Epithelial cell of proximal tubule (primary cell): Measurements from ENCODE around the gene ITPK1. TPM values are rescaled to one million over a fixed set of nuclear protein-coding genes. Genes with fewer than 3 reads are reported as not detected.

Source experiments
- DNase-seq: peaks from one replicate; pipeline ENCODE4 v3.0.0-alpha.2; 2011; ENCODE audit warnings: low read depth
- H3K4me3 ChIP-seq: 2 replicates; pipeline ENCODE4 v1.5.1; 2011; ENCODE audit warnings: low read depth, mild to moderate bottlenecking, low read length
- CTCF ChIP-seq: conservative IDR thresholded peaks from 2 replicates; pipeline ENCODE4 v1.5.1; 2012; ENCODE audit warnings: low read depth, mild to moderate bottlenecking, low read length
- total RNA-seq: library from RNA; depleted of rRNA; stranded (reverse); fragments of >200 nt; gene quantifications from 2 replicates; pipeline ENCODE4 v1.2.3, GENCODE V29; 2015

Gene ITPK1
- total RNA-seq, 1 donor from 2014 or later: 22.7 TPM

DNA sequence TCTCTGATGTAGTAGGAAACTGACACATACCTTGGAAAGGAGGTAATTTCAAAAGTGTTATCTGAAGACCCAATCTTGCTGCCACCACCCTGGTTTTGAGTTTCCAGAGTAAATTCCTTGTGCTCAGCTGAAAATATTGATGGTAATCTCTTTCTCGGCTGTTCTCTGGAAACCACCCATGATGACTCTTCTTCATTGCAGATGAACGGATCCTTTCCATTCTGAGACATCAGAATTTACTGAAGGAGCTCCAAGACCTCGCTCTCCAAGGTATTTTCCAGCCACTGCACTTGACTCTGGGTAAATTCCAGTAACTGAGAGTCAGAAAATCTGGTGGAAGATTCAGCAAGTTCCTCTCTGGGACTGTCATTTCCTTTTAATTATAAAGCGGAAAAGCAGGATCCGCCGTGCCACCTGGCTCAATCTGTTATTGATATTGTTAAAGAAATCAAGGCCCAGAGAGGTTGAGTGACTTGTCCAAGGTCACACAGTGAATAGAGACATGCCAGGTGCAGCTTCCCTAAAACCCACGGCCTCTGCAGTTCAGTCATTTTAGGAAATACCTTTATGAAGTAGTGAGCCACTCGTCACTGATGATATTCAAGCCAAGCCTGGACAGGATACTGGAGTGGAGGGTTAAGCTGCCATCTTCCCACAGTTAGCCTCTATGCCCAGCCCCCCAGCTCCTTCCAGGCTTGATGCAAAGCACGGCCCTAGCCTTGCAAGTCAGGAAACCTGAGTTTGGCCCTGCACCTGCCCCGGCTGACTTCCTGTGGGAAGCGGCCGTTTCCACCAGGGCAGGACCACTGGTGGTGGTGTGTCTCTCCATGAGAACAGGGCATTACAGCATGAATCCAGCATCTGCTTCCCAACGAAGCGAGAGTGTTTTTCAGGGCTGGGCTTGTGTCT, 188.1 kb downstream of the ITPK1 start:
- H3K4me3 ChIP-seq: no peak overlapping the region
- no peak for TF ChIP-seq CTCF
- DNase-seq: no peak

GRCh38 chr14:92926931-92927330, 188.8 kb downstream of the ITPK1 start:
- no peak overlapping the region for H3K4me3 ChIP-seq
- TF ChIP-seq CTCF: no peak
- DNase-seq: no peak

DNA sequence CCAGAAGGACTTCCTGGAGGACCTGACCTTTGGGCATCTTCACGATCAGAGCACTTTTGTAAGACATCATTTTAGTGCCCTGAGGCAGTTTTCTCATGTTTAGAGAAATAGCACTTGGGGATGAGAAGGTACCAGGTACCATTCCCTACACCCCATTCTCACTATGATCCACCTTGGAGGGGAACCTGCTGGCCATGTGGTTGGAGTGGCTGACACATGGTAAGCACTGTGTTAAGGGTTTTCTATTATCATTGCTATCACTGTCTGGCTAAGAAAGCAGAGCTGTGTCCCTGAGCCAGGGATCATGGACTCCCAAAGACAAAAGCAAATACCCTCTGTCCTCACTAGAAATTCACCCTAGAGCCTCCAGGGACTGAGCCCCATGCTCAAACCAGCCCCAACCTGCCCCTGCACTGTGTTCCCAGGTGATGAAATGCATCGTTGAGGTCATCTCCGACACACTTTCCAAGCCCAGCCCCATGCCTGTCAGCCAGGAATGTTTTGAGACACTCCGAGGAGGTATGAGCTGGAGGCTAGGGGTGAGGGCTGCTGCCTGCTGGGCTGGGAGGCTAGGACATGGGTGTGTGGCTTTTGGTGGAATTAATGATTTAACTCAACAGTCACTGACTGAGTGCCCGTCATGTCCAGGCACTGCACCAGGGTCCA, 189.4 kb downstream of the ITPK1 start:
- no peak overlapping the region for H3K4me3 ChIP-seq
- TF ChIP-seq CTCF: no peak
- DNase-seq: no peak

DNA sequence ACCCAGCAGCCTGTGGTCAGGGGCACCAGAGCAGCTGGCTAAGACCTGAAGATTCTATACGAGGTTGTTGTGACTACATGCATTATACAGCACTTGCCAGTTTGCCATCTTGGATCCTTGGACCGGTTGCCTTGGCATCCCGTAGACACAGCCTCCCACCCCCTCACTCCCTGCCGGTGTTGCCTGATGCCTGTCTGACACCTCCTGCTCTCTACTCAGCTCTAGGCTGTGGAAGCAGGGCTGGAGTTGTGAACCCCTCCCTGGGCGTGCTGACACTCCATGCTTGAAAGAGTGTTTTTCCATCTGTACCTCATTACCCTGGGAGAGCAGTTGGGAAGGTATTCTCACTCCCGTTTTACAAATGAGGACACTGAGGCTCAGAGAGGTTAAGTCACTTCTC, 190.3 kb downstream of the ITPK1 start:
- no peak for DNase-seq
- H3K4me3 ChIP-seq: no peak overlapping the region
- no peak for TF ChIP-seq CTCF

- DNase-seq: no peak
- no peak overlapping the region for H3K4me3 ChIP-seq
- TF ChIP-seq CTCF: no peak
These were observed 191.5 kb downstream of the ITPK1 start for GRCh38 chr14:92924247-92924646.

DNA sequence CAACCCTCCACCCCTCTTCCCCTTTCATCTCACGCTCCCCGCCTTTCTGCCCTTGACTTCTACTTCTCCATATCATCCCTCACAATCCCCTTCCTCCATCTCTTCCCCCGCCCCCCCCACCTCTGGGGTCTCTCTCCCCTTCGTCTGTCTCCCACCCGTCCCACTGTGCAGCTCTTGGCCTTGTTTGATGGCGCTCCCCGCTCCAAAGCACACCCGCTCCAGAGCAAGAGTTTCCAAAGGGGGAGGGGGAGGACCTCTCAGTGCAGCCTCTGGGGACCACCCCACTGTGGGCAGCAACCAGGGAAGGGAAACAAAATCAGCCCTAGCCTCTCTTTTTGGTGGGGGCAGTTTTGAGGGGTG, 192.0 kb downstream of the ITPK1 start:
- no peak for DNase-seq
- no peak overlapping the region for H3K4me3 ChIP-seq
- TF ChIP-seq CTCF: no peak
